Measurements from ENCODE around the gene KMT2E. TPM values are rescaled to one million over a fixed set of nuclear protein-coding genes. Genes with fewer than 3 reads are reported as not detected.
"Not testable (repeated sequence)": the region's sequence is repeated elsewhere in the genome, so short reads cannot be mapped to it uniquely, and the experiment has no call there.

KMT2E gene
- polyA plus RNA-seq, 1 donor: 86.0 TPM

DNA sequence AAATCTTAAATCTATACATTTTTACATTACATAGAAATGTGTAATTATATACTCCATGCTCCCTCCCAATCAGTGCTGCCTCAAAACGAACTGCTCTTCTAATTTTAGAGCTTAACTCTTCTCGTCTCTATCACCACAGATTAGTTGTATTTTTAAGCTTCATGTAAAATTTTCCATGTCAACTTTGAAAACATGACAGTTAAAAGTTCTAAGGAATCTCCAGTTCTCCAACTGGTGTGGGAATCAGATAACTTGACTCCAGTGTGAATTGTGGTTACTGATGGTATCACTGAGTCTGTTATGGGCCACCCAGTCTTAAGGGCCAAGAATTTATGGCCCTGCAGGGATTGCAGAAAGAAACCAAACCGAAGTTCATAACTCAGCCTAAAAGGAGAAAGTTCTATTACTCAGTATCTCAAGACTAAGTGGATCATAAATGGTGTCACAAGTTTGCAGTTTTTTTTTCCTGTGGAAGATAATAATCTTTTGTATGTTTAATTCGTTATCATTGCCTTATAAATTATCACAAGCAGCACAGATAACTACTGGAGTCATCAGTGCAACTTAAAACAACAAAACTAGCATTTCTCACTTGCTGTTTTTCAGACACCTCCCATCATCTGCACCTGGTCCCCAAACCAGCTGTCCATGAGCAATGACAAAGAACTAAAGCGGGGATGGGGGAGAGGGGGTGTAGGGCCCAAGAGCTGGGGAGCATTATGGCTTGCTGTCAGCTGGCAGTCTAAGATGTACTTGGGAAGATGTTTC lies 31.5 kb upstream of the KMT2E start:
- DNase-seq: no peak

DNA sequence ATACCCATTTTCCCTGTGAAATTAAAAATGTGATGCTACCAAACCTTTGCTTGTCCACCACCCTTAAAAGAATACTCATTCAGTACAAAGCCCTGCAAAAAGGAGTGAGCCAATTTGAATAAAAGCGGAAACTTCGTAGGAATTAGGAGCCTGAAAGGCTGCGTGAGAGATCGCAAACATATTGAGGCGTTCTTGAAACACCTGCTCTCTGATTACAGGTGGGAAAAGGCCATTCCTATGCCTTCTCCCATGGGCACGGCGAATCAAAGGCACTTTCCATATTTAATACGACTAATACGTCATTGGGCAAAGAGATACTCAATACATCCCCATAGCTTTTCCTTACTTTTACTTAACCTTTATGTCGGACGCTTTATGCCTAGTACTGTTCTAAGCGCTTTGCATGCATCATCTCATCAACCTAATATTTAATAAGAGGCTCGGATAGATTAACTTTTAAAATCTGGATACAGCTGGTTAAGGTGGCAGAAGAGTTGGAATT lies 30.9 kb upstream of the KMT2E start:
- DNase-seq: no peak

DNA sequence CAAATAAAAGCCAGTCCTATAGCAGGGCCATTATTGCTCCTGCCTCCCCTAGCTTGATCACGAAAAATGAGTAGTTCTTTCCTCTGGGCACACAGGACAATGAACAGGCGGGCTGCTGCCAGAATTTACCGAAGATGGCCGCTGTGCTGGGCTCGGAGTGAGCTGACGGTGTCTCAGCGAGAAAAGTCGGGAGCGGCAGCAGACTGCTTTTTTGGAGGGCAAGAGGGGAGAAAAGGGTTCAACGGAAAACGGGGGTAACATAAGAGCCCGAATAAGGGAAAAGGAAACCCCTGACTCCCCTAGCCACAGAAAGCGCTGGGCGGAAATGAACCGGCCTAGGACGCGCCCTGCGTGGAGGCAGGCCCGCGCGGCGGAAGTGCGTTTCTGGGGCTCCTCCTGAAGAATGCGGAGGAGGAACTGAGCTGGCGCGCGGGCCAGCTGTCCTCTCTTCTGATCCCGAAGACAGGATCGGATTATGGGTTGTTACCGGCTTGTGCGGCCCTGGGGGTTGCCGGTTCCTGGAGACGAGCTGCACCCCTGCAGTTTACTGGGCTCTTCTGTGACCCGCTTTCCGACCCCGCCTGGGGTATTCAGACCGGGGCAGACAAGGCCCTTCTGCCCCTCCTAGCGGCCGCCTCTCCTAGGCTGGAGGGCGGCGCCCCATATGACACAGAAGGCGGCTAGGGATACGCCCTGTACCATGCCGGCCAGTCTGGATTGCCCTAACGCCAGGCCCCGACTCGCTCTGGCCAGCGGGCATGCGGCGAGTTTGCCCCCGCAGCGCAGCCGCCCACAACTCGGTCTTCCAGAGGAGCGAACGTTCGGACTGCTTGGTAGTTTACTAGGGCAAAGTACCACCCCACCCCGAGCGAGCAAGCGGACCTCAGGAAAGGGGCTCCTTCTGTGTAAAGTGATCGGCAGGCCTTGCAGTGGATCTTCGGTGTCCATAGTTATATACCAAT lies 30.1 kb upstream of the KMT2E start:
- peak; percentile 86 for DNase-seq

DNA sequence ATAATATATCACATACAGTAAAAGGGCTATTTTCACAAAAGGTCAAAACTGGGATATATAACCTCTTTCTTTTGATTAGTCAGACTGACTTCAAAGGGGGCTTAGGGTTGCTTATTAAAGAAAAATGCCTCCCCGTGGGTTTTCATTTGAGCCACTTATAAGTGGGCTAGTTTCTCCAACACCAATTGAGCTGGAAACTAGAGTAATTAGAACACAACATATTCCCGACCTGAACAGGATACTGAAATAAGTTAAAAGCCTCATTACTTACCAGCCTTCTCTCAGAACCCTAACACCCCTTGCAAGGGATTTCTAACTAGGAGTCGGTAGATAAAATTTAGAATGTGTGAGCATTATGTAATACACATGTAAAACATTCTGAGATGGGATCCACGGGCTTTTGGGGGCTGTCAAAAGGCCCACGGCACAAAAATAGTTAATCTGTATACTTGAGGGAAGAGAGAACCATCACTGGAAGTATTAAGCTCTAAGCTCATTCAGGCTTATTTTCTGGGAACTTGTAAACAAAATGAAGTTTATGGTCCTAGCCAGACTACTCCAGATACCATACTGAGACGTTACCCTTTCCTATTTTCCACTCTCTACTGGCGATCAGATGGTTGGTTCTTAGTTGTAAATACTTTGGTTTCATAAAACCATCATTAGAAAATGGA lies 29.3 kb upstream of the KMT2E start:
- DNase-seq: no peak

DNA sequence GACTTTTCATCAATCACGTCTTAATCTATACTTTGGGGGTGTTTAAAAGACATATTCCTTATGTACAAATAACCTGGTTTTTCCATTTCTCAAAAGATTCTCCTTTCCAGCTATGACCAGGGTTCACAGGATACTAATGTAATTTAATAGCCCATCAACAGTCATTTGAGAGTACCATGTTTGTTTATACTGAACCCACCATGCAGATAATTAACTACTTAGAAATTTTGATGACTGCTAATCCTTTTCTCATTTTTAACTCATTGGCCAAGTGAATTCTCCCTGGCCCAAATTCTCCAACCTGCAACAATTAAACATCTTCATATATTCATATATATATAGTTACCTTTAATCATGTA lies 28.8 kb upstream of the KMT2E start:
- no peak for DNase-seq

DNA sequence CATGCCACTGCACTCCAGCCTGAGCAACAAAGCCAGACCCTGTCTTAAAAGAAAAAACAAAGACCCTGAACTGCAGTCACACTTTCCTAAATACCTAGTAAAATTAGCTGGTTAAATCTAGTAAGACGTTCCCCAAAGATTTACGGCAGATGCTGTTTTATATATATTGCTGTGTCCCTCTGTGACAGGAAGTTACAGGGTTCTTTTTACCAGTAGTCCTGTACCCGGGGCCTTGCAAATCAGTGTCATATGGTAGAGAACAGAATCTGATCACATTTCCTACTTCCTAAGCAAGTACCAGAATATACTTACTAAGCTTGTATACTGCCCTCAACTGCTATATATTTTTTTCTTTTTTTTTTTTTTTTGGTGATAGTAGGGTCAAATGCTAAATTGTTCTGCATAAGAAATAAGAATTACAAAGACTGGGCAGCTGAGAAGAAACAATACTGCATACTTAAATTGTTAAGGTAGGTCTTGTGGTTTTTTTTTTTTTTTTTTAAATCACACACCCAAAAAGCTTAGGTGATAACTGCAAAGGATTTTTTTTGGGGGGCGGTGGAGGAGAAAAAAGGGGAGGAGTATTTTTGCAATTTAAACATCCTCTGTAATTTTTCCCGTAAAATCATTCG lies 27.3 kb upstream of the KMT2E start:
- DNase-seq: no peak

DNA sequence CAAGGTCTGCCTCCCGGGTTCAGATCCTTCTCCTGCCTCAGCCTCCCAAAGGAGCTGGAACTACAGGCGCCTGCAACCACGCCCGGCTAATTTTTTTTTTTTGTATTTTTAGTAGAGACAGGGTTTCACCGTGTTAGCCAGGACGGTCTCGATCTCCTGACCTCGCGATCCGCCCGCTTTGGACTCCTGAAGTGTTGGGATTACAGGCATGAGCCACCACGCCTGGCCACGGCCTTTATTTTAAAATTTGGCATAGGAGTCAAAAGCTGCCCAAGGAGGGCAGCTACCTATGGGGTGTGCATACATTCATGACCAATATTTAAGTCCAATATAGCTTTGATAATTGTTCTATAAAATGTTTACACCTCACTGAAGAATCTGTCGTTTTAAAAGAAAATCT lies 26.6 kb upstream of the KMT2E start:
- not testable (repeated sequence) for DNase-seq

DNA sequence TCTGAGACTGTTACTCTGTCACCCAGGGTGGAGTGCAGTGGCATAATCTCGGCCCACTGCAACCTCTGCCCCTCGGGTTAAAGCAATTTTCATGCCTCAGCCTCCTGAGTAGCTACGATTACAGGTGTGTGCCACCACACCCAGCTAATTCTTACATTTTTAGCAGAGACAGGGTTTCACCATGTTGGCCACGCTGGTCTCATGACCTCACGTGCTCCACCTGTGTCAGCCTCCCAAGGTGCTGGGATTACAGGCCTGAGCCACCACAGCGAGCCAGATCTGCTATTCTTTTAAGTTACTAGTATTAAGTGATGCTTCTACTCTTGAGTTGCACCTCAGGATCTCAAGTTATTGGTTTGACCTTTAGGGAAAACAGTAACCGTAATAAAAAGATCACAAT lies 23.0 kb upstream of the KMT2E start:
- DNase-seq: no peak

DNA sequence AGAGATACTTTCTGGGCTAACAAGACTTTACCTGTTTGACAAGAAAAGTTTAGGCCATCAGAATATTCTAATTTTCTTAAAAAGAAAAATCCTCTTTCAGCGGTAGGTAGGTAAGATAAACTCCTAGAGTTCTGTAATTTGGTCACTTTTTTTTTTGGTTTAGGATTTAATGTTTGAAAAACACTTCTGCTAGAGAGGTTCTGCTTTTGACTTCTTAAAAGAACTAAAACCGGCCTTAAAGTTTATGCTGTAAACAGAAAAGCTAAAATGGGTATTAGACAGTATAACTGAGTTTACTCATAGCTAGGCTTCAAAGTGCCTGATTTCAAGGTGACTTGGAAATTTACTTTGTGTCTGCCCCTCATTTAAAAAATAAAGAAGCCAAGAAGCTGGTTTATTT lies 21.7 kb upstream of the KMT2E start:
- no peak for DNase-seq

DNA sequence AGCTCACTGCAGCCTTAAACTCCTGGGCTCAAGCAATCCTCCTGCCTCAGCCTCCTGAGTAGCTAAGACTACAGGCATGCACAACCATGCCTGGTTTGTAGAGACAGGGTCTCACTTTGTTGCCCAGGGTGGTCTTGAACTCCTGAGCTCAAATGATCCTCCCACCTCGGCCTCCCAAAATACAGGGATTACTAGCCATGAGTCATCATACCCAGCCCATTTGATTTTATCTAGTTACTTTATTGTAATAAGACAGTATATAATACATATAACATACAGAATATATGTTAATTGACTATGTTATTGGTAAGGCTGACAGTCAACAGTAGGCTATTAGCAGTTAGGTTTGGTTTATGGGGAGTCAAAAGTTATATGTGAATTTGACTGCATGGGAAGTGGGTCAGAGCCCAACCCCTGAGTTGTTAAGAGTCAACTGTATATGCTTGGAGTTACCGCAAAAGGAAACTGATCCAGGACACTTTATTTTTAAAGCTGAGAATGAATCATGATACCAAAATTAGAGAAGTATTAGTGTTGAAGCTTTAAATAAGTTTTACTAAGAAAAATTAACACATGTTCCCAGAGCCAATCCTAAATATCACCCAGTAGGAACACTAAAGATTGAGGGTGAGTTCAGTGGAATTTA lies 20.7 kb upstream of the KMT2E start:
- DNase-seq: no peak

DNA sequence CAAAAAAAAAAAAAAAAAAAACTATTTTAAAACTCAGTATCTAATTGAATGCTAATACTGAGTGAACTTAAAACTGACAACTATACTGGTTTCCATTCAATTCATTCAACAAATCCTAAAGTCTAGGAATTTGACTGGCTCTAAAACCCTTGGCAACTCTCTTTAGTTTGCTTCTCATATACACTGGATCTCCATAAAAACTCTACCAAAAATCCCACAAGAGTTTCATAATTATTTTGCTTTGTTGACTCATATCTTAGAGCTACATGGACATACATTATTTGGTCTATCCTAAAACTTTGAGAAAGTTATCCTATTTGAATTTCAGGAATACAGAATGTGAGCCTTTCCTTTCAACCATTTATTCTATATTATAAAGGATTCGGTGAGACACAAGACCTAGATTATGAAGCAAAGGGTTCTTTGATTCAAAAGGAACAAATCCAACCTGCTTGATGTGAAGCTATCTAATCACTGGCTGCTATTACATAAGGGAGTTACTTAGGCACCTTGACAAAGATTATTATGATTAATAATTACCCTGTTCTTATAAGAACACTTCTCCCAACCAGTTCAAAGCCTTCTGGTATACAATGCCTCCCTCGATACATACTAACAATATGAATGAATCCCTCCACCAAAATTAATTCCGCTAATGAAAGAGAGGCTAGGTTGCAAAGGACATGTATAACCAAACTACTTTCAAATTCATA lies 15.8 kb upstream of the KMT2E start:
- no peak for DNase-seq

DNA sequence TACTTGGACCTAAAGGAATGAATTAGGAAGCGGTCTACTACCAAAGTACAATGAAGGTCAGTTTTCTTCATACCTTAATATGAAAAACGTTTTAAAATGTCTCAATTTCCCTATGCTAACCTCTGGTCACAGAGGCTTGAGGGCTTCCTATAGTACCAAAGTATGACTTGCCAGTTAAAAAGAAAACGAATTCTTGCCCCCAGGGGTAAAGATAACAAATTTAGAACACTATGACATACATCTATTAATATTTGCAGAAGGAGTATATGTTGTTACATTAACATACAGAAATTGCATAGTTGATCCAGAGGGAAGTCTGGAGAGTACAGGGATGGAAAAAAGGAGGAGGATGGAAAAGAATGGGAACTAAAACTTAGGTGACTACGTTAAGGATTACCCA lies 13.8 kb upstream of the KMT2E start:
- no peak for DNase-seq

DNA sequence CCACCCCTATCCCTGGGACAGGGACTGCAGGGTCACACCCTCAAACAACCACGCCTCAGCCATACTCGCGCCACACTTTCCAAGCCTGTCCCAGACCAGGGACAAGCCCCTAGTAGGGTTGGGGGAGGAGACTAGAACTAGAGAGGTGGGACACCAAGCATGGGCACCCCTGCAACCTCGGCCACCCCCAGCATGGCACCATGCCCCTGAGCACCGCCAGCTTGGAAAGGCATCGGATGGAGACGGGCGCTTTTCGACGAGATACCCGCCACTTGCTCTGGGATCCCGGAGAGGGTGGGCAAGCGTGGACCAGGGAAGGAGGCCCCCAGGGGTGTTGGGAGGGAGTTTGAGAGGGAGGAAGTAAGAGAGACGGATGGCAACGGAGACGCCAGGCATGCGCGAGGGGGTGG lies 13.1 kb upstream of the KMT2E start:
- DNase-seq: no peak

DNA sequence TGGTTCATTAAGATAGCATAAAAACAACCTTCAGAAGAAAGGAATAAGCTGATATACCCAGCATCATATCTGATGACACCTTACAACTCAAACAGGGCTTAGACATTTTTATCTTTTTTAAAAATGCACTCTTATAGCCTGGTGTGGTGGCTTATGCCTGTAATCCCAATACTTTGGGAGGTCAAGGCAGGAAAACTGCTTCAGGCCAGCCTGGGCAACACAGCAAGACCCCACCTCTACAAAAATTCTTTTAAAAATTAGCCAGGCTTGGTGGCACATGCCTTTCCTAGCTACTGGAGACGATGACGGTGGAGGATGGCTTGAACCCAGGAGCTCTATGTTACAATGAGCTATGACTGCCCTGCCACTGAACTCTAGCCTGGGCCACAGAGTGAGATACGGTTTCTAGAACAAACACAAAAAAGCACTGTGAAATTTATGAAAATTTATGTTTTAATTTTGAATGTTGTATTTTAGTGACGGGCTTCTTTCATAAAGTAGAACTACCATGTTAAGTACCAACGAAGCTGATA lies 12.3 kb upstream of the KMT2E start:
- no peak for DNase-seq

DNA sequence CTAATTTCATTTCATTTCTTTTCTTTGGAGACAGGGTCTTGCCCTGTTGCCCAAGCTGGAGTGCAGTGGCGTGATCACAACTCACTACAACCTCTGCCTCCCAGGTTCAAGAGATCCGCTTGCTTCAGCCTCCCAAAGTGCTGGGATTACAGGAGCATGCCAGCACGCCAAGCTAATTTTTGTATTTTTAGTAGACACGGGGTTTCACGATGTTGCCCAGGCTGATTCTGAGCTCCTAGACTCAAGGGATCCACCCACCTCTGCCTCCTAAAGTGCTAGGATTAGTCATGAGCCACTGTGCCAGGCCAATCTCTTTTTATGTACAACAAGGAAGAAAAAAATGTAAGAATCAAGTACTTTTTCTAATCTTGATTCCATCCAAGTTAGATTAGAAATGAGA lies 10.7 kb upstream of the KMT2E start:
- DNase-seq: no peak

DNA sequence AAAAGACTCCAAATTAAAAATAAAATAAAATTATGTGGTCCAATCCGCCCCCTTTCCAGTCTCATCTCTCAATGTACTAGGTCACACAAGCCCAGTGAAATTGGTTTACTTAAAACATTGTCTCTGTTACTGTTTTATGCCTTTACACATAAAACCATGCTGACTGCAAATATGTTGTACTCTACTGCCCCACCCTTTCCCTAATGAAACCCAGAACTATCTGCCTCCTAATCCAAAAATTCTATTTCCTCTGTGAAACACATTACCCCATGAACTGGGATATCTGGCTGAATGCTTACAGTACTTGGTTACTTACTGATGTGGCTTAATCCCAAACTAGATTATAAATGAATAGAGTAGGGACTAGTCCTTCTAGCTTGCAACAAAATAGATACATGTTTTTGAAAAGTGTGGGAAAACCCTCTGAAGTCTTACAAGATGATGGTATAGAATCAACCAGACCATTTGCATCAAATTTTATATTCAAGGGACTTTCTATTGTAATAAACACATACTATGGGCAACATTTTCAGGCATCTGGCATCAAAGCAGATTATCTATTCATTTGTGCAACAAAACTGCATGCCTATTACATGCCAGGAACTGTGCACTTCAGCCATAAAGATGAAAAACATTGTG lies 10.0 kb upstream of the KMT2E start:
- no peak for DNase-seq

DNA sequence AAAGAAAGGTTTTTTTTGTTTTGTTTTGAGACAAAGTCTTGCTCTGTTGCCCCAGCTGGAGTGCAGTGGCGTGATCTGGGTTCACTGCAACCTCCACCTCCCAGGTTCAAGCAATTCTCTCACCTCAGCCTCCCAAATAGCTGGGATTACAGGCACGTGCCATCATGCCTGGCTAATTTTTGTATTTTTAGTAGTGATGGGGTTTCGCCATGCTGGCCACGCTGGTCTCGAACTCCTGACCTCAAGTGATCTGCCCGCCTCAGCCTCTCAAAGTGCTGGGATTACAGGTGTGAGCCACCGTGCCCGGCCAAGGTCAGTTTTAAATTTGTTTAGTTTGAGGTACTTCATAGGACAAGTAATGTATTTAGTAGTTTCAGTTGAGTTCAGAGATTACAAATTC lies 9.0 kb upstream of the KMT2E start:
- not testable (repeated sequence) for DNase-seq

DNA sequence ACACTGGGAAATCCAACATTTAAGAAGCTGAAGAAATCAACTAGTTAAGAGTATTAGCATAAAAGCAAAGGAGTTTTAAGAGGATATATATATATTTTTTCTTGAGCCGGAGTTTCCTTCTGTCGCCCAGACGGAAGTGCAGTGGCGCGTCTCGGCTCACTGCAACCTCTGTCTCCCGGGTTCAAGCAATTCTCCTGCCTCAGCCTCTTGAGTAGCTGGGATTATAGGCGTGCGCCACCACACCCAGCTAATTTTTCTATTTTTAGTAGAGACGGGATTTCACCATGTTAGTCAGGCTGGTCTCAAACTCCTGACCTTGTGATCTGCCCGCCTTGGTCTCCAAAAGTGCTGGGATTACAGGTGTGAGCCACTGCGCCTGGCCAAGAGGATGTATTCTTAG lies 8.5 kb upstream of the KMT2E start:
- DNase-seq: not testable (repeated sequence)

DNA sequence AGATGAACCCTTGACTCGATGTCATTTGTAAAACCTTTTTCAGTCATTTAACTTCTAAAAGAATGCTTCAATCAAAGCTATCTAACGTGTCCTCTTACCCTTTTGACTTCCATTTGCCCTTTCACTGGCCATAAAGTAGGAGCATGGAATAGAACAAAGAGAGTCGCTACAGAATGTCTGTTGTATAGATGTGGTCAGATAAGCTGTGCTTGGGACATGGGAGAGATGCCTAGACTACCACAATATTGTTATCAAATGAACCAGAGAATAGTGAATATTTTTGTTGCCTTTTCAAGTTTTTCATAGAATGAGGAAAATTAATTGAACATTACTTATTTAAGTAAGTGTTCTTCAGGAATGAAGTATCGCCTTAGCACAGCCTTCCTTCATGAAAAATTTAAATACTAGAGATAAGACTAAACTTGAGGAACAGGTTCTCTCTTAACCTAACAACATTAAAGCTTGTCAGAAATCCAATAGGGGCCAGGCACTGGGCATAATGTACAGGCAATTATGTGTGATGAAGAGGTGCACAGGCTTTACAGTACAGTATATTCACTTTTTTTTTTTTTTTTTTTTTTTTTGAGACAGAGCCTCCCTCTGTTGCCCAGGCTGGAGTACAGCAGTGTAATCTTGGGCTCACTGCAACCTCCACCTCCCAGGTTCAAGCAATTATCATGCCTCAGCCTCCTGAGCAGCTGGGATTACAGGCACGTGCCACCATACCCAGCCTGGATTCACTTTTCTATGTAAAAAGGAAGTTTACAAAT lies 7.5 kb upstream of the KMT2E start:
- no peak for DNase-seq
